PC-3 (cell line): ENCODE data around the gene MAFB.

Source experiments
- EZH2 ChIP-seq: fragments of 300-600 bp; sonication (generic); IDR thresholded peaks from one replicate; pipeline ENCODE4 v1.6.1; 2017; ENCODE audit warnings: antibody characterized with exemption, mild to moderate bottlenecking, low read length; ENCODE audit not compliant: unreplicated experiment
- TF ChIP-seq, protein P1 (sequence below): fragments of 300-600 bp; sonication (generic); conservative IDR thresholded peaks from 2 replicates; pipeline ENCODE4 v1.5.1; 2017; ENCODE audit warnings: antibody characterized with exemption, low read depth, mild to moderate bottlenecking, low read length

DNA sequence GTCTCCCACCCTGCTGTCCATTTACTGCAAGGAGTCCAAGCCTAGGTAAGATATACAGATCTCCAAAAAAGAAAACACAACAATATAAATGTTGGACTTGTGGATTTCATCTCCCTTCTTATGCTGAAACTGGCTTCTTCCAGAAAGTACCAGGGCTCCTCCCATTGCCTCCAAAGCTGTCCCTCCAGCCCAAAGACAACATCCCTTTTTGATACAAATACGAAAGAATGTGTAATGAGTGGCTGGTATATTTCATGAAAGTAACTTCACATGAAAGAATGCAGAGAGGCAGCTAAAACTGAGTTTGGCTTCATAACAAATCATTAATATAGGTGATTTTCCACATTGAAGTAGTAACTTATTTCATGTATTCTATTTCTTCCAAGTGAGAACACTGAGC, 7.9 kb downstream of the MAFB start:
- TF ChIP-seq, protein P1, sequence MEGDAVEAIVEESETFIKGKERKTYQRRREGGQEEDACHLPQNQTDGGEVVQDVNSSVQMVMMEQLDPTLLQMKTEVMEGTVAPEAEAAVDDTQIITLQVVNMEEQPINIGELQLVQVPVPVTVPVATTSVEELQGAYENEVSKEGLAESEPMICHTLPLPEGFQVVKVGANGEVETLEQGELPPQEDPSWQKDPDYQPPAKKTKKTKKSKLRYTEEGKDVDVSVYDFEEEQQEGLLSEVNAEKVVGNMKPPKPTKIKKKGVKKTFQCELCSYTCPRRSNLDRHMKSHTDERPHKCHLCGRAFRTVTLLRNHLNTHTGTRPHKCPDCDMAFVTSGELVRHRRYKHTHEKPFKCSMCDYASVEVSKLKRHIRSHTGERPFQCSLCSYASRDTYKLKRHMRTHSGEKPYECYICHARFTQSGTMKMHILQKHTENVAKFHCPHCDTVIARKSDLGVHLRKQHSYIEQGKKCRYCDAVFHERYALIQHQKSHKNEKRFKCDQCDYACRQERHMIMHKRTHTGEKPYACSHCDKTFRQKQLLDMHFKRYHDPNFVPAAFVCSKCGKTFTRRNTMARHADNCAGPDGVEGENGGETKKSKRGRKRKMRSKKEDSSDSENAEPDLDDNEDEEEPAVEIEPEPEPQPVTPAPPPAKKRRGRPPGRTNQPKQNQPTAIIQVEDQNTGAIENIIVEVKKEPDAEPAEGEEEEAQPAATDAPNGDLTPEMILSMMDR, result no peak
- no peak for TF ChIP-seq EZH2
